ENCODE data around the gene FRMD4B.

The FRMD4B gene

DNA sequence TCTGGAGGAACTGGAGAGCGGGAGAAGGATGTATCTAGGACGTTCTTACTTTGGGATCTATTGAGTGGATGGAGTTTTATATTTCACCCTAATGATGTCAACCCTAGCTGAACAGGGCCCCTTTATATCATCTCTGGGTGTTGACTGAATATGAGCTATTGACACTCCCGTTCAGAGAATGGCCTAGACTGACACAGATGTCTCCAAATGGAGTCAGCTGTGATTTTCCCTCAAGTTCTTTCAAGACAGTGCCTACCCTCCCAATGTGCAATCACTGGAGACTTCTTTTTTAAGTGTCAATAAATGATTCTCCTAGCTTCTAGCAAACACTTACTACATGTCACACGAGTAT lies 63.8 kb downstream of the FRMD4B start:
- Histone ChIP-seq H2BK12ac (ENCODE audit: low read length) (no peak overlapping the region), H3K4me3 (ENCODE audit: low read depth, low read length) (no peak overlapping the region), H3K79me2 (ENCODE audit: control insufficient read depth, insufficient read depth, low read length, poor library complexity) (no peaks in the 10 kb centered on the region), H3K9ac (ENCODE audit: low read length) (no peak overlapping the region), H4K8ac (ENCODE audit: low read depth, low read length) (no peak overlapping the region), H2AK5ac (ENCODE audit: low read length) (no peak overlapping the region), H3K27me3 (ENCODE audit: insufficient read depth, low read length) (no peaks in the 10 kb centered on the region), H3K4me1 (ENCODE audit: control insufficient read depth in 1 of 2, insufficient read depth in 2 of 2, low read length in 2 of 2) (no peaks in the 10 kb centered on the region), H3K9me3 (ENCODE audit: insufficient read depth, low read depth, low read length) (no peaks in the 10 kb centered on the region), H3K14ac (ENCODE audit: low read length) (no peak overlapping the region), H2AFZ (ENCODE audit: insufficient read depth, low read length, poor library complexity) (no peak overlapping the region), H3K79me1 (ENCODE audit: low read length) (no peaks in the 10 kb centered on the region), H3K18ac (ENCODE audit: low read length) (no peak overlapping the region), H3K27ac (ENCODE audit: low read depth, low read length) (no peak overlapping the region), H3K36me3 (ENCODE audit: control insufficient read depth in 1 of 2, insufficient read depth in 2 of 2, low read length in 2 of 2) (no peaks in the 10 kb centered on the region), H3K4me2 (ENCODE audit: low read length) (no peak overlapping the region), H3K23ac (ENCODE audit: low read length) (no peak overlapping the region), H2BK120ac (ENCODE audit: insufficient read depth, low read length, poor library complexity) (no peak overlapping the region), H2BK5ac (ENCODE audit: low read depth, low read length, poor library complexity) (no peak overlapping the region), H4K12ac (ENCODE audit: low read depth, low read length) (no peak overlapping the region), H4K91ac (ENCODE audit: low read depth, low read length) (no peak overlapping the region), H3K4ac (ENCODE audit: low read depth, low read length) (no peak overlapping the region)
- no CpG with 5 or more reads among the region's 4 CpGs for WGBS (ENCODE audit: extremely low coverage, insufficient coverage, insufficient read length)
- DNase-seq, result no peak

DNA sequence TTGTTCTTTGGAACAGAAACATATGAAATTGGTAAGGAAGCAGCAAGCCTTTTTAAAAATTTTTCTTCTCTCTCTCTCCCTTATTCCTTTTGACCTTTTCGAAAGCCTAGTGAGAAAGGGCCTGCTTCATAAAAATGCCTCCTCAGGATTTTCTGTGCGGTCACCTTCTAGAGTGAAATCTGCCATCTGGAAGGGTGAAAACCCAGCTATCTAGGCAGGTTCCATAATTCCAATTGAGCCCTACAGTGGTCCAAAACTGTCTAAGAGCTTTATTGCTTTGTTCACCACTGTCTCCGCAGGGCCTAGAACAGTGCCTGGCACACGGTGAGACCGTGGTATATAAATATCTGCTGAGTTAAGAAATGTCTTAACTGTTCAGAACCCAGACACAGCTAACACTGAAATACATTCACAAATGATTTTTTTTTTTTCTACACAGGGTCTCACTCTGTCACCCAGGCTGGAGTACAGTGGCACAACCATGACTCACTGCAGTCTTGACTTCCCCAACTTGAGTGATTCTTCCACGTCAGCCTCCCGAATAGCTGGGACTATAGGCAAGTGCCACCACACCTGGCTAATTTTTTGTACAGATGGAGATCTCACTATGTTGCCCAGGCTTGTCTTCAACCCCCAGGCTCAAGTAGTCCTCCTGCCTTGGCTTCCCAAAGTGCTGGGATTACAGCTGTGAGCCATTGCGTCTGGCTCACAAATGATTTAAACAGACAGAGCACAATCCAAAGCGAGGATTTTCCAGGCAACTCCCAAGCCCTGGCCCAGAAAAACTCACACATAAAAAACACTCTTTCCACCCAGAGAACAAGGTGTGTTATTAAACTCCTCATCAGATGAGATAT lies 64.4 kb downstream of the FRMD4B start:
- no peaks in the 10 kb centered on the region for H3K79me1 ChIP-seq (ENCODE audit: low read length)
- H3K79me2 ChIP-seq (ENCODE audit: control insufficient read depth, insufficient read depth, low read length, poor library complexity), result no peaks in the 10 kb centered on the region
- no peak overlapping the region for H2BK120ac ChIP-seq (ENCODE audit: insufficient read depth, low read length, poor library complexity)
- no peak overlapping the region for H2BK5ac ChIP-seq (ENCODE audit: low read depth, low read length, poor library complexity)
- no peak overlapping the region for H3K18ac ChIP-seq (ENCODE audit: low read length)
- H2BK12ac ChIP-seq (ENCODE audit: low read length), result no peak overlapping the region
- no peak overlapping the region for H3K4ac ChIP-seq (ENCODE audit: low read depth, low read length)
- no peak overlapping the region for H3K27ac ChIP-seq (ENCODE audit: low read depth, low read length)
- no peak overlapping the region for H3K4me3 ChIP-seq (ENCODE audit: low read depth, low read length)
- H3K23ac ChIP-seq (ENCODE audit: low read length), result no peak overlapping the region
- no CpG with 5 or more reads among the region's 9 CpGs for WGBS (ENCODE audit: extremely low coverage, insufficient coverage, insufficient read length)
- H3K36me3 ChIP-seq (ENCODE audit: control insufficient read depth in 1 of 2, insufficient read depth in 2 of 2, low read length in 2 of 2), result no peaks in the 10 kb centered on the region
- no peaks in the 10 kb centered on the region for H3K4me1 ChIP-seq (ENCODE audit: control insufficient read depth in 1 of 2, insufficient read depth in 2 of 2, low read length in 2 of 2)
- H3K4me2 ChIP-seq (ENCODE audit: low read length), result no peak overlapping the region
- no peaks in the 10 kb centered on the region for H3K27me3 ChIP-seq (ENCODE audit: insufficient read depth, low read length)
- H3K9me3 ChIP-seq (ENCODE audit: insufficient read depth, low read depth, low read length), result no peaks in the 10 kb centered on the region
- H3K14ac ChIP-seq (ENCODE audit: low read length), result no peak overlapping the region
- peak in 1 of 2 donors; percentile 25 for DNase-seq
- H4K12ac ChIP-seq (ENCODE audit: low read depth, low read length), result no peak overlapping the region
- H4K8ac ChIP-seq (ENCODE audit: low read depth, low read length), result no peak overlapping the region
- H2AFZ ChIP-seq (ENCODE audit: insufficient read depth, low read length, poor library complexity), result no peak overlapping the region
- no peak overlapping the region for H2AK5ac ChIP-seq (ENCODE audit: low read length)
- no peak overlapping the region for H3K9ac ChIP-seq (ENCODE audit: low read length)
- no peak overlapping the region for H4K91ac ChIP-seq (ENCODE audit: low read depth, low read length)

DNA sequence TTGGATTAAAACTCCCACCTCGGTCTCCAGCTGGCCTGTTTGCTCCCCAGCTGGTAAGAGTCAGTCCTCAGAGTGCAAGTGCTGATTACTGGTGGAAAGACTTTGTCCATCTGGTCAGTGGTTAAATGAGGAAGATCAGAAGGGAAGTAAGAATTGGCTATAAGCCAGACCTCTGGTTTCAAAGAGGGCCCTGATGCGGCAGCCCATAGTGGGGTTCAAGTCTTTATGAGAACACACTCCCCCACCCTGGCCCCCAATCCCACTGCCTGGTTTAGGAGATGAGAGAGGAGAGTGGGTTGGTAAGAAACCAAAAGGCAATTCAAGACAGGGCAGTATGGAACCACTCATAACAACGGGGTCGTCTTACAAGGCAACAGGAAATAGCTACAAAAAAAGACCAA lies 65.0 kb downstream of the FRMD4B start:
- no peak overlapping the region for H2AFZ ChIP-seq (ENCODE audit: insufficient read depth, low read length, poor library complexity)
- no peak overlapping the region for H3K18ac ChIP-seq (ENCODE audit: low read length)
- no peaks in the 10 kb centered on the region for H3K79me2 ChIP-seq (ENCODE audit: control insufficient read depth, insufficient read depth, low read length, poor library complexity)
- H2BK120ac ChIP-seq (ENCODE audit: insufficient read depth, low read length, poor library complexity), result no peak overlapping the region
- no peak overlapping the region for H2BK5ac ChIP-seq (ENCODE audit: low read depth, low read length, poor library complexity)
- no peak overlapping the region for H3K27ac ChIP-seq (ENCODE audit: low read depth, low read length)
- no peaks in the 10 kb centered on the region for H3K36me3 ChIP-seq (ENCODE audit: control insufficient read depth in 1 of 2, insufficient read depth in 2 of 2, low read length in 2 of 2)
- H3K4ac ChIP-seq (ENCODE audit: low read depth, low read length), result no peak overlapping the region
- no peaks in the 10 kb centered on the region for H3K79me1 ChIP-seq (ENCODE audit: low read length)
- H2BK12ac ChIP-seq (ENCODE audit: low read length), result no peak overlapping the region
- H2AK5ac ChIP-seq (ENCODE audit: low read length), result no peak overlapping the region
- H3K27me3 ChIP-seq (ENCODE audit: insufficient read depth, low read length), result no peaks in the 10 kb centered on the region
- peak in 1 of 2 donors; percentile 22 for DNase-seq
- no peak overlapping the region for H3K4me3 ChIP-seq (ENCODE audit: low read depth, low read length)
- no peak overlapping the region for H4K12ac ChIP-seq (ENCODE audit: low read depth, low read length)
- no peak overlapping the region for H3K9ac ChIP-seq (ENCODE audit: low read length)
- H3K9me3 ChIP-seq (ENCODE audit: insufficient read depth, low read depth, low read length), result no peaks in the 10 kb centered on the region
- H3K23ac ChIP-seq (ENCODE audit: low read length), result no peak overlapping the region
- no peak overlapping the region for H3K4me2 ChIP-seq (ENCODE audit: low read length)
- no peak overlapping the region for H4K91ac ChIP-seq (ENCODE audit: low read depth, low read length)
- no peaks in the 10 kb centered on the region for H3K4me1 ChIP-seq (ENCODE audit: control insufficient read depth in 1 of 2, insufficient read depth in 2 of 2, low read length in 2 of 2)
- H3K14ac ChIP-seq (ENCODE audit: low read length), result no peak overlapping the region
- no peak overlapping the region for H4K8ac ChIP-seq (ENCODE audit: low read depth, low read length)
- WGBS (ENCODE audit: extremely low coverage, insufficient coverage, insufficient read length), result no CpG with 5 or more reads among the region's 4 CpGs

DNA sequence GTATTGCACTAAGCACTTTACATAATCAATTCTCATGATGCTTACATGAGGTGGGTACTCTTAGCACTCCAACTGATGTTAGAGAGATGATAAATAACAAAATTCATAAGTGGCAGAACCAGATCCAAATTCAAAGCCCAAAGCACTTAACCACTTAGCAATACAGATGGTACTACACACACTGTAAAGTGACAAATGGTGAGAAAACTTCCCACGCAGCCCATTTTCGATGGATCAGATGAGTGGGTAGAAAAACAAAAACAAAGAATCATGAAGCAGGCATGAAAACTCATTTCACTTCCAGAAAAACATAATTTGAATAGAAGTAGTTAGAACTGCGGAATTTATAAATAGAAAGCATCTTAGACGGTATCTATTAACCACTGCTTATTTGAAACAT lies 66.2 kb downstream of the FRMD4B start:
- no peak overlapping the region for H2BK5ac ChIP-seq (ENCODE audit: low read depth, low read length, poor library complexity)
- H3K79me2 ChIP-seq (ENCODE audit: control insufficient read depth, insufficient read depth, low read length, poor library complexity), result no peaks in the 10 kb centered on the region
- H2BK12ac ChIP-seq (ENCODE audit: low read length), result no peak overlapping the region
- no peaks in the 10 kb centered on the region for H3K36me3 ChIP-seq (ENCODE audit: control insufficient read depth in 1 of 2, insufficient read depth in 2 of 2, low read length in 2 of 2)
- no peak overlapping the region for H3K4me2 ChIP-seq (ENCODE audit: low read length)
- no peaks in the 10 kb centered on the region for H3K9me3 ChIP-seq (ENCODE audit: insufficient read depth, low read depth, low read length)
- H4K12ac ChIP-seq (ENCODE audit: low read depth, low read length), result no peak overlapping the region
- no peak overlapping the region for H3K27ac ChIP-seq (ENCODE audit: low read depth, low read length)
- H2BK120ac ChIP-seq (ENCODE audit: insufficient read depth, low read length, poor library complexity), result no peak overlapping the region
- no peak overlapping the region for H3K23ac ChIP-seq (ENCODE audit: low read length)
- no peak overlapping the region for H2AFZ ChIP-seq (ENCODE audit: insufficient read depth, low read length, poor library complexity)
- H3K27me3 ChIP-seq (ENCODE audit: insufficient read depth, low read length), result no peaks in the 10 kb centered on the region
- no peak overlapping the region for H3K14ac ChIP-seq (ENCODE audit: low read length)
- H3K4me1 ChIP-seq (ENCODE audit: control insufficient read depth in 1 of 2, insufficient read depth in 2 of 2, low read length in 2 of 2), result no peaks in the 10 kb centered on the region
- no peaks in the 10 kb centered on the region for H3K79me1 ChIP-seq (ENCODE audit: low read length)
- H4K8ac ChIP-seq (ENCODE audit: low read depth, low read length), result no peak overlapping the region
- H3K4me3 ChIP-seq (ENCODE audit: low read depth, low read length), result no peak overlapping the region
- H2AK5ac ChIP-seq (ENCODE audit: low read length), result no peak overlapping the region
- H3K4ac ChIP-seq (ENCODE audit: low read depth, low read length), result no peak overlapping the region
- no peak overlapping the region for H4K91ac ChIP-seq (ENCODE audit: low read depth, low read length)
- no peak overlapping the region for H3K9ac ChIP-seq (ENCODE audit: low read length)
- WGBS (ENCODE audit: extremely low coverage, insufficient coverage, insufficient read length), result no CpG with 5 or more reads among the region's 4 CpGs
- no peak for DNase-seq
- H3K18ac ChIP-seq (ENCODE audit: low read length), result no peak overlapping the region
